HEK293T (cell line): ENCODE results near the gene OBP2B.

Experiments used
- BHLHE40 ChIP-seq: fragments of 450-650 bp; IDR thresholded peaks from 2 replicates; pipeline ENCODE4 v1.6.1; 2016; ENCODE audit warnings: mild to moderate bottlenecking, moderate library complexity, borderline replicate concordance
- SUZ12 ChIP-seq: fragments of 450-650 bp; IDR thresholded peaks from 2 replicates; pipeline ENCODE4 v1.6.1; 2016; ENCODE audit warnings: mild to moderate bottlenecking

DNA sequence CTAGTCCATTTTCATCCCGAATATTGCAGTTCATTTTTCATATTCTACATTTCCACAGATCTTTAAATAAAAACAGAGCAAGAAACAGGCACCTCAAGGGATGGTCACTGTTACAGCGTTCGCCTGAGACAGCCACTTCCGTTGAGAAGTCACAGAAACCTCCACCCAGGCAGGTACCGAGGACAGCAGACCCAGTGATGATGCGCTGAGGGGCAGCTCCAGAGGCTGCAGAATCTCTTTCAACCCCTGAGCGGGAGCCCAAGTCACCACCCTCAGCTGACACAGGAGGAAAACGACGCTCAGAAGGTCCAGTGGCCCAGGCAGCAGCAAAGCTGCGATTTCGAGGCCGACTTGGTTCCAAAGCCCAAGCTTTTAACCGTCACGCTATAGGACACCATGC, 33.2 kb upstream of the OBP2B start:
- no peak for TF ChIP-seq BHLHE40
- TF ChIP-seq SUZ12, result no peak
